ENCODE data around the gene ICAM4. TPM values are rescaled to one million over a fixed set of nuclear protein-coding genes. Genes with fewer than 3 reads are reported as not detected.
"Not testable (repeated sequence)": the region's sequence is repeated elsewhere in the genome, so short reads cannot be mapped to it uniquely, and the experiment has no call there.

ICAM4 gene
- under 1 TPM in 3 of 4 donors, not detected in 1; 0.29 to 0.78 (median 0.66) TPM for total RNA-seq

- H3K4me3 ChIP-seq: peak within 1 kb of the TSS; percentile 8 to 27 (median 16)
- H3K9me3 ChIP-seq: no peaks in the 10 kb centered on the region
- intact Hi-C loops (cut with DNase I): no loop called here
- 1% methylated on average over 16 of the region's 59 CpGs for WGBS
- DNase-seq (ENCODE audit: extremely low spot score): no peak
- peaks cover 8 to 87% (median 51%) of the 10 kb centered on the region in 4 donors for H3K27me3 ChIP-seq
- H3K4me1 ChIP-seq: peaks cover 56 to 66% (median 61%) of the 10 kb centered on the region in 4 donors
- TF ChIP-seq EP300 (IDR thresholded peaks at IDR 0.05) (no peak), POLR2AphosphoS5 (IDR thresholded peaks at IDR 0.05) (no peak), POLR2A (IDR thresholded peaks at IDR 0.05; ENCODE audit: low read depth) (no peak), CTCF (IDR thresholded peaks at IDR 0.05) (no peak)
- H3K36me3 ChIP-seq: peaks cover 7 to 36% (median 26%) of the 10 kb centered on the region in 4 donors
- peak within 1 kb of the TSS in 2 of 4 donors; percentile 2 to 35 for H3K27ac ChIP-seq (replicated peaks in 1 of 4)
Measured at GRCh38 chr19:10286803-10287737, at the start of gene ICAM4. Gene ICAM4 (plus strand): TSS chr19:10286955. CDS start chr19:10287013, 58 bp downstream.

GRCh38 chr19:10237702-10238101 is 49.1 kb upstream of the ICAM4 start:
- 64% methylated on average over 6 of the region's 6 CpGs for WGBS
- TF ChIP-seq POLR2AphosphoS5 (IDR thresholded peaks at IDR 0.05) (no peak), EP300 (IDR thresholded peaks at IDR 0.05) (no peak), POLR2A (IDR thresholded peaks at IDR 0.05; ENCODE audit: low read depth) (no peak), CTCF (IDR thresholded peaks at IDR 0.05) (no peak)
- intact Hi-C loops (cut with DNase I): no loop called here
- Histone ChIP-seq H3K27me3 (no peaks in the 10 kb centered on the region), H3K4me1 (peaks cover 15 to 30% (median 22%) of the 10 kb centered on the region in 4 donors), H3K27ac (replicated peaks in 1 of 4) (peak overlapping the region; percentile 51 to 73 (median 68)), H3K4me3 (no peak overlapping the region), H3K36me3 (no peaks in the 10 kb centered on the region), H3K9me3 (no peaks in the 10 kb centered on the region)
- DNase-seq (ENCODE audit: extremely low spot score): no peak

DNA sequence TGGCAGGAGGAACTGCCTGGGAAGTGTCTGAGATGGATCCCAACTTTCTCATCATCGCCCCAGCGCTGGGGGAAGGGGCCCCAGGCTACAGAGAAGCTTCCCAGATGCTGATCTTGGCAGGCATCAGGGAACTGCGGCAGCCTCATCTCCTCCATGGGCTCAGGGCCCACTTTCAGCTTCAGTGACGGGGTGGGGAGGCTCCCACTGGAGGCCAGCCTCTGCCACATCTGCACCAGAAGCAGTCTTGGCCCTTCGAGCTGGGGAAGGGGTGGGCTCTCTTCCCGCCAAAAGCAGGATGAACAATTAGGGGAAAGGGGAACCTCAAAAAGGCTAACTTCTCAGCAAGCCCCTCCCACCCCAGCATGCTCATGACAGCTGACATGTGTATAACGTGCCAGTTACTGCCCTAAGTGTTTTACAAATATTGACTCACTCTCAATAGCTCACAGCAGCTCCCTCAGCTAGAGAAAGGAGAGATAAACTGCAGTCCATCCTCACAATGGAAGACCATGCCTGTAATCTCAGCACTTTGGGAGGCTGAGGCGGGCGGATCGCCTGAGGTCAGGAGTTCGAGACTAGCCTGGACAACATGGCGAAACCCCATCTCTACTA is 48.5 kb upstream of the ICAM4 start:
- Histone ChIP-seq H3K27ac (replicated peaks in 1 of 4) (peak overlapping the region; percentile 38 to 73 (median 68)), H3K36me3 (no peaks in the 10 kb centered on the region), H3K27me3 (no peaks in the 10 kb centered on the region), H3K9me3 (no peaks in the 10 kb centered on the region), H3K4me1 (peaks cover 15 to 30% (median 22%) of the 10 kb centered on the region in 4 donors), H3K4me3 (no peak overlapping the region)
- WGBS: 69% methylated on average over 10 of the region's 12 CpGs
- no peak for TF ChIP-seq EP300 (IDR thresholded peaks at IDR 0.05)
- peak; percentile 51 to 55 for TF ChIP-seq POLR2AphosphoS5 (IDR thresholded peaks at IDR 0.05)
- TF ChIP-seq CTCF (IDR thresholded peaks at IDR 0.05): no peak
- TF ChIP-seq POLR2A (IDR thresholded peaks at IDR 0.05; ENCODE audit: low read depth): no peak
- intact Hi-C loops (cut with DNase I): no loop called here
- DNase-seq (ENCODE audit: extremely low spot score): peak; percentile 95

- H3K27ac ChIP-seq (replicated peaks in 1 of 4); intact Hi-C loops (cut with DNase I); DNase-seq (ENCODE audit: extremely low spot score); H3K27me3 ChIP-seq; H3K4me3 ChIP-seq; H3K9me3 ChIP-seq; H3K36me3 ChIP-seq: not testable (repeated sequence)
- peaks cover 5 to 14% (median 9%) of the 10 kb centered on the region in 4 donors for H3K4me1 ChIP-seq
- 91% methylated on average over 11 of the region's 11 CpGs for WGBS
Measured at GRCh38 chr19:10241826-10242449, 44.8 kb upstream of the ICAM4 start.

GRCh38 chr19:10243606-10244005 is 43.1 kb upstream of the ICAM4 start:
- DNase-seq (ENCODE audit: extremely low spot score): no peak
- Histone ChIP-seq H3K4me3 (no peak overlapping the region), H3K27ac (replicated peaks in 1 of 4) (no peak overlapping the region), H3K27me3 (no peaks in the 10 kb centered on the region), H3K36me3 (no peaks in the 10 kb centered on the region), H3K4me1 (no peaks in the 10 kb centered on the region), H3K9me3 (no peaks in the 10 kb centered on the region)
- no peak for TF ChIP-seq POLR2AphosphoS5 (IDR thresholded peaks at IDR 0.05)
- TF ChIP-seq EP300 (IDR thresholded peaks at IDR 0.05): no peak
- TF ChIP-seq CTCF (IDR thresholded peaks at IDR 0.05): no peak
- no peak for TF ChIP-seq POLR2A (IDR thresholded peaks at IDR 0.05; ENCODE audit: low read depth)
- WGBS: 95% methylated on average over 7 of the region's 7 CpGs
- intact Hi-C loops (cut with DNase I): no loop called here

All from esophagus muscularis mucosa (tissue), 4 donors.